T-cell (primary cell): ENCODE data around the gene MAP6D1. TPM values are rescaled to one million over a fixed set of nuclear protein-coding genes. Genes with fewer than 3 reads are reported as not detected.
A peak's percentile ranks its signal among the peaks of the same experiment; 100 is the strongest.

Source experiments
- ATAC-seq, 4 experiments: fragments of 200-7000 bp in 3 of 4; fragments of 150-1000 bp in 1 of 4; cut with Tn5 transposase; replicated peaks in 1 of 4; 1 replicate in 3 of 4; 2 replicates in 1 of 4; pipeline ENCODE4 v1.10.0; 2021; ENCODE audit warnings: moderate library complexity in 3 of 4, mild to moderate bottlenecking in 2 of 4, moderate number of reproducible peaks in 1 of 4
- CTCF ChIA-PET, 2 donors: fragments of 300-600 bp; sonication (Branson Sonifier 250); formaldehyde crosslinking; loops; one replicate each; lab custom pipeline; 2022; ENCODE audit warnings: antibody characterized with exemption in 2 of 2; lab: Charles Lee
- POLR2A ChIA-PET, 2 donors: fragments of 300-600 bp; sonication (Branson Sonifier 250); formaldehyde crosslinking; loops; one replicate each; lab custom pipeline; 2022; ENCODE audit warnings: antibody characterized with exemption in 2 of 2; lab: Charles Lee
- DNase-seq, 35 experiments: peaks; one replicate each; pipeline versions ENCODE4 v3.0.0 to v3.0.0-alpha.2; 2013 to 2023
- H3K27ac ChIP-seq: one replicate; pipeline ENCODE4 v1.5.1; 2013; ENCODE audit warnings: low read length
- H3K27me3 ChIP-seq, 2 experiments: replicated peaks in 1 of 2; 1 replicate in 1 of 2; 2 replicates in 1 of 2; pipeline versions ENCODE4 v1.6.1 to v1.7.0; 2013; ENCODE audit warnings: low read length in 1 of 2, mixed read lengths in 1 of 2; ENCODE audit not compliant: control insufficient read depth in 2 of 2, insufficient read depth in 2 of 2; ENCODE audit errors: extremely low read depth in 1 of 2
- H3K36me3 ChIP-seq, 2 donors: 1 replicate in 1 of 2; 2 replicates in 1 of 2; pipeline versions ENCODE4 v1.6.1 to v1.7.0; 2013; ENCODE audit warnings: low read length in 1 of 2; ENCODE audit not compliant: control insufficient read depth in 2 of 2, insufficient read depth in 1 of 2; ENCODE audit errors: extremely low read depth in 1 of 2
- H3K4me1 ChIP-seq, 2 experiments: 1 replicate in 1 of 2; 2 replicates in 1 of 2; pipeline versions ENCODE4 v1.6.1 to v1.7.0; 2013; ENCODE audit warnings: low read length in 2 of 2, mixed read lengths in 1 of 2; ENCODE audit not compliant: insufficient read depth in 2 of 2, control insufficient read depth in 1 of 2; ENCODE audit errors: extremely low read depth in 1 of 2
- H3K4me3 ChIP-seq, 2 donors: 1 replicate in 1 of 2; 2 replicates in 1 of 2; pipeline versions ENCODE4 v1.5.1 to v1.7.0; 2013; ENCODE audit warnings: mild to moderate bottlenecking in 2 of 2, low read length in 1 of 2, moderate library complexity in 1 of 2; ENCODE audit not compliant: control insufficient read depth in 1 of 2; ENCODE audit errors: extremely low read depth in 1 of 2
- H3K9me3 ChIP-seq: 2 replicates; pipeline ENCODE4 v1.7.0; 2013
- H3K27ac Mint-ChIP-seq, 2 donors: one replicate each; pipeline ENCODE4 v1.8.0; 2020 to 2021; ENCODE audit warnings: mild to moderate bottlenecking in 2 of 2, mixed read lengths in 2 of 2
- H3K27me3 Mint-ChIP-seq, 2 donors: one replicate each; pipeline ENCODE4 v1.8.0; 2021 to 2022; ENCODE audit warnings: mixed read lengths in 2 of 2
- H3K36me3 Mint-ChIP-seq: one replicate; pipeline ENCODE4 v1.8.0; 2021; ENCODE audit warnings: mixed read lengths
- H3K4me1 Mint-ChIP-seq, 3 donors: one replicate each; pipeline ENCODE4 v1.8.0; 2020 to 2022; ENCODE audit warnings: mixed read lengths in 3 of 3, mild to moderate bottlenecking in 1 of 3
- H3K4me3 Mint-ChIP-seq, 3 donors: one replicate each; pipeline ENCODE4 v1.8.0; 2020 to 2022; ENCODE audit warnings: mild to moderate bottlenecking in 3 of 3, mixed read lengths in 3 of 3, moderate library complexity in 3 of 3
- H3K9me3 Mint-ChIP-seq, 3 donors: one replicate each; pipeline ENCODE4 v1.8.0; 2020 to 2022; ENCODE audit warnings: mixed read lengths in 3 of 3
- WGBS: methylation state at CpG from one replicate; pipeline ENCODE4 v1.1.5; 2013; ENCODE audit warnings: missing lambda C conversion rate; ENCODE audit not compliant: insufficient coverage; 5-methylcytosine and 5-hydroxymethylcytosine counted together
- total RNA-seq, 35 experiments: library from RNA in 6 of 35; stranded (reverse) in 6 of 35; fragments of 120-200 nt in 1 of 35; gene quantifications; one replicate each; pipeline versions ENCODE4 v1.2.1 to v1.2.4 and lab custom pipeline; 2013 to 2026

MAP6D1 gene
- total RNA-seq, 5 donors from 2014 or later (not counting 1 experiment from before 2014, with no cell fraction given), result 1.2 to 3.3 (median 2.1) TPM

DNA sequence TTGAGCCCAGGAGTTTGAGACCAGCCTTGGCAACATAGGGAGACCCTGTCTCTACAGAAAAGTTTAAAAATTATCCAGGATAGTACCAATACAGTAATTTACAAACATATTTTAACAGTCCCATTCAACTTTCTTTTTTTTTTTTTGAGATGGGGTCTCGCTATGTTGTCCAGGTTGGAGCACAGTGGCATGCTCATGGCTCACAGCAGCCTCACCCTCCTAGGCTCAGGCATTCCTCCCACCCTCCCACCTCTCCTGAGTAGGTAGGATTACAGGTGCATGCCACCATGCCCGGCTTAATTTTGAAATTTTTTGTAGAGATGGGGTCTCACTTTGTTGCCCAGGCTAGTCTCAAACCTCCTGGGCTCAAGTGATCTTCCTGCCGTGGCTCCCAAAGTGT is 12.5 kb upstream of the MAP6D1 start:
- ATAC-seq (no peak), DNase-seq (no peak)
- Mint-ChIP-seq H3K36me3 (peaks cover 42% of the 10 kb centered on the region), H3K27me3 (no peaks in the 10 kb centered on the region), H3K4me3 (no peak overlapping the region), H3K27ac (peak overlapping the region in 1 of 2 donors; percentile 14), H3K4me1 (no peaks in the 10 kb centered on the region), H3K9me3 (no peaks in the 10 kb centered on the region)
- H3K27ac ChIP-seq, result no peak overlapping the region
- H3K36me3 ChIP-seq, result peaks cover 5 to 64% of the 10 kb centered on the region in 2 donors
- ChIA-PET POLR2A (no interaction called here), CTCF (no interaction called here)
- H3K4me3 ChIP-seq, result no peak overlapping the region
- no CpG with 5 or more reads among the region's 3 CpGs for WGBS
- H3K9me3 ChIP-seq, result no peaks in the 10 kb centered on the region
- H3K27me3 ChIP-seq, result no peaks in the 10 kb centered on the region
- H3K4me1 ChIP-seq, result no peaks in the 10 kb centered on the region

DNA sequence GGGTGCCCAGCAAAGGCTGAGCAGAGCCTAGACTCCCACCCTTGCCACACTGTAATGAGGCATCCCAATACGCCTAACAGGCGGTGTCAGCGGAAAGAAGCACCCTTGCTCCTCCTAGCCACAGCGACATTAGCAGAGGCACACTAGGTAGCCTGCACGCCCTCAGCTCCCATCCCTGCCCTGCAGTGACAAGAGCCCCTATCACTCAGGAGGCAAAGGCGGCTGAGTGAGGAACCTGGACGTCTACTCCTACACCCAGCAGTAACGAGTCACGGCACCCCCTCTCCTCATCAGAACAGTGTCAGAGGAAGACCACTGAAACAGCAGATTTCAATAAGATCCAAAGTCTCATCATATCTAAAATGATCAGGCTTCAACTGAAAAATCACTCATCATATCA is 12.0 kb upstream of the MAP6D1 start:
- H3K4me3 Mint-ChIP-seq, result no peak overlapping the region
- H3K27ac Mint-ChIP-seq, result peak overlapping the region in 1 of 2 donors; percentile 14
- Histone ChIP-seq H3K9me3 (no peaks in the 10 kb centered on the region), H3K27me3 (no peaks in the 10 kb centered on the region), H3K36me3 (peaks cover 7 to 64% of the 10 kb centered on the region in 2 donors), H3K27ac (no peak overlapping the region), H3K4me1 (no peaks in the 10 kb centered on the region), H3K4me3 (no peak overlapping the region)
- ATAC-seq (no peak), DNase-seq (no peak)
- CTCF ChIA-PET, result no interaction called here
- POLR2A ChIA-PET, result no interaction called here
- no peaks in the 10 kb centered on the region for H3K4me1 Mint-ChIP-seq
- WGBS, result 87% methylated on average over 9 of the region's 9 CpGs
- no peaks in the 10 kb centered on the region for H3K9me3 Mint-ChIP-seq
- H3K36me3 Mint-ChIP-seq, result peaks cover 44% of the 10 kb centered on the region
- H3K27me3 Mint-ChIP-seq, result no peaks in the 10 kb centered on the region

DNA sequence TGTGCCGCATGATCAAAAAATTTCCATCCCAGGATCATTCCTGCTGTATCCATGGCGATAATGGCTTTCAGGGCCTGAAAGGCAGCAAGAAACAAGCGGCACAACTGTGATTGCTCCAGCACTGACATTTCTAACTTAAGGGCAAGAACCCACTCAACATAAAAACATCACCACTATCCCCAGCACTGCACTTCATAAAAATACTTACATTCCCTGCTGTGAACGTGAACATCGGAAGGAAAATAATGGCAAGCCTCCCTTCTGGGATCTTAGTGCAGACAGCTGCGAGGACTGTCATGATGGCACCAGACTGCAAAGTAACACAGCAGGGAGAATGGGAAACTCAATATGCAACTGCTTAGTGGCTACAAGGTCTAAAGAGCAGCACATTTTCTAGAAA is 8.1 kb upstream of the MAP6D1 start:
- no peak overlapping the region for H3K4me3 ChIP-seq
- ChIA-PET CTCF (interaction anchor here in 1 of 2 donors (0.6 kb wide), 1 partner anchor 1441 kb away, joined by 5 read pairs; no protein-coding TSS in a partner anchor), POLR2A (no interaction called here)
- H3K36me3 Mint-ChIP-seq, result peaks cover 36% of the 10 kb centered on the region
- ATAC-seq, result no peak
- H3K4me3 Mint-ChIP-seq, result no peak overlapping the region
- H3K27me3 Mint-ChIP-seq, result no peaks in the 10 kb centered on the region
- no peak for DNase-seq
- H3K4me1 ChIP-seq, result no peaks in the 10 kb centered on the region
- 98% methylated on average over 6 of the region's 6 CpGs for WGBS
- H3K27ac Mint-ChIP-seq, result peak overlapping the region in 1 of 2 donors; percentile 25
- H3K27ac ChIP-seq, result no peak overlapping the region
- no peaks in the 10 kb centered on the region for H3K27me3 ChIP-seq
- peaks cover 11 to 47% of the 10 kb centered on the region in 2 donors for H3K36me3 ChIP-seq
- no peaks in the 10 kb centered on the region for H3K9me3 Mint-ChIP-seq
- no peaks in the 10 kb centered on the region for H3K9me3 ChIP-seq
- H3K4me1 Mint-ChIP-seq, result no peaks in the 10 kb centered on the region

DNA sequence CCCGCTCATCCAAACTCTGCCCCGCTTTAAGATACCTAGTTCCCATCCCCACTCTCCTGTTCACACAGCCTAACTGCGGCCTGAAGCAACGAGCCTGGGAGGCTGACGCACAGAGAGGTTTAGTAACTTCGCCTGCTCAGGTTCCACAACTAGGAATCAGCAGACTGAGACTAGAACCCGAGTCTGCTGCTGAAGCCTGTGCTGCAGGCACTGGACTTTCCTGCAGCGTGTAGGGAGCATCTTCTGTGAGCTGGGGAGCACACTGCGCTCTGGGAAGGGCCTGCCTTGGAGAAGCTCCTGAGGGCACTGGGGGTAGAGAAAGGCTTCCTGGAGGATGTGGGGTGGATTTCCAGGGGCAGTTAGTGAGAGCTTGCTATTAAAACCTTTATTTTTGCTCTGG is 4.8 kb upstream of the MAP6D1 start:
- DNase-seq, result no peak
- Mint-ChIP-seq H3K4me1 (peaks cover 0 to 7% (median 4%) of the 10 kb centered on the region in 3 donors), H3K36me3 (peaks cover 30% of the 10 kb centered on the region), H3K9me3 (no peaks in the 10 kb centered on the region), H3K27me3 (no peaks in the 10 kb centered on the region), H3K4me3 (no peak overlapping the region), H3K27ac (peak overlapping the region in 1 of 2 donors; percentile 37)
- Histone ChIP-seq H3K27ac (no peak overlapping the region), H3K36me3 (peaks cover 5 to 39% of the 10 kb centered on the region in 2 donors), H3K4me1 (peaks cover 0 to 4% of the 10 kb centered on the region in 2 experiments), H3K4me3 (no peak overlapping the region), H3K27me3 (no peaks in the 10 kb centered on the region), H3K9me3 (no peaks in the 10 kb centered on the region)
- WGBS, result 96% methylated on average over 9 of the region's 9 CpGs
- POLR2A ChIA-PET, result no interaction called here
- CTCF ChIA-PET, result interaction anchor here in 1 of 2 donors (0.5 kb wide), 1 partner anchor 285 kb away, joined by 5 read pairs; no protein-coding TSS in a partner anchor
- ATAC-seq, result no peak

DNA sequence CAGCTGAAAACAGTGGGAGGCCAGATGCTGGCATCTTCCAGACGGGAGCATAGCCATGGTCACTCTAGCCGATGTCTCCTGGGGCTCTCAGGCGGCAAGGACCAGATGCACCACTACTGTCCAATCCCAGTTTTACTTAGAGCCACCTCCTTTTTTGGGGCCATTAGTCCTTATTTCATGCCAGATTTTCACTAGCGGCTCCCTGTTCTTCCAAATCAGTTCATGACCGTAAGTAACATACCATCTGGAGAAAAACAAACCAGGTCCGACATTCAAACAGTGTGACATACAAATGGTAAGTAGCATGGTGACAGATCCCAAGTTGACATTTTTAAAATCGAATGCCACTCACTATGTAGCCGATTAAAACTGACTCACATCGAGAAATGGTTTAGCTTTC is 4.1 kb upstream of the MAP6D1 start:
- Histone ChIP-seq H3K36me3 (peaks cover 5 to 38% of the 10 kb centered on the region in 2 donors), H3K4me1 (peaks cover 3 to 9% of the 10 kb centered on the region in 2 experiments), H3K27me3 (peaks cover 0 to 2% of the 10 kb centered on the region in 2 experiments), H3K9me3 (no peaks in the 10 kb centered on the region), H3K4me3 (no peak overlapping the region), H3K27ac (no peak overlapping the region)
- CTCF ChIA-PET, result interaction anchor here in 1 of 2 donors (0.5 kb wide), 1 partner anchor 285 kb away, joined by 5 read pairs; no protein-coding TSS in a partner anchor
- H3K4me3 Mint-ChIP-seq, result no peak overlapping the region
- peak overlapping the region in 1 of 2 donors; percentile 39 for H3K27ac Mint-ChIP-seq
- ATAC-seq (no peak), DNase-seq (no peak)
- POLR2A ChIA-PET, result no interaction called here
- H3K9me3 Mint-ChIP-seq, result no peaks in the 10 kb centered on the region
- WGBS, result 100% methylated on average over 5 of the region's 9 CpGs
- H3K36me3 Mint-ChIP-seq, result peaks cover 30% of the 10 kb centered on the region
- H3K27me3 Mint-ChIP-seq, result peaks cover 0 to under 1% of the 10 kb centered on the region in 2 donors
- peaks cover 2 to 9% (median 6%) of the 10 kb centered on the region in 3 donors for H3K4me1 Mint-ChIP-seq

DNA sequence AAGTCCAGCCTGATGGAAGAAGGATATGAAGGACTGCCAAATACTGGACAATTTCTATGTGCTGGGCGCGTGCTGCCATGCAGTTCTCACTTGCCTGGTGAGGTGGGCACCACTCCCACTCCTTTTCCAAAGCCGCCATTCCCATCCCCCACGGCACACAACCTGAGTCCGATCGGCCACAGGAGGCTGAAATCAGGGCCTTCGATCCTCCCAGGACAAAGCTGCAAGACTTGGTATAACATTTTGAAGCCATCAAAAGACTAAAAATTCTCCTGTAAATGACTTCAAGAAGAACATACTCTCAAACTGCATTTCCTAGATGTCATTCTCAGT is 3.1 kb upstream of the MAP6D1 start:
- POLR2A ChIA-PET, result no interaction called here
- 99% methylated on average over 7 of the region's 7 CpGs for WGBS
- H3K27me3 ChIP-seq, result peaks cover 0 to 4% of the 10 kb centered on the region in 2 experiments
- H3K9me3 Mint-ChIP-seq, result no peaks in the 10 kb centered on the region
- no peak overlapping the region for H3K4me3 Mint-ChIP-seq
- peak overlapping the region; percentile 0 to 40 for H3K27ac Mint-ChIP-seq
- H3K9me3 ChIP-seq, result no peaks in the 10 kb centered on the region
- peaks cover 10 to 16% of the 10 kb centered on the region in 2 experiments for H3K4me1 ChIP-seq
- no peak for ATAC-seq
- peaks cover 0 to 8% of the 10 kb centered on the region in 2 donors for H3K27me3 Mint-ChIP-seq
- no peak for DNase-seq
- H3K36me3 ChIP-seq, result peaks cover 5 to 28% of the 10 kb centered on the region in 2 donors
- CTCF ChIA-PET, result no interaction called here
- peaks cover 9 to 18% (median 15%) of the 10 kb centered on the region in 3 donors for H3K4me1 Mint-ChIP-seq
- H3K36me3 Mint-ChIP-seq, result peaks cover 22% of the 10 kb centered on the region
- H3K4me3 ChIP-seq, result no peak overlapping the region
- no peak overlapping the region for H3K27ac ChIP-seq
